ENCODE measurements around the gene RPS6KA5.
"Not testable (repeated sequence)": the region's sequence is repeated elsewhere in the genome, so short reads cannot be mapped to it uniquely, and the experiment has no call there.

RPS6KA5 gene

DNA sequence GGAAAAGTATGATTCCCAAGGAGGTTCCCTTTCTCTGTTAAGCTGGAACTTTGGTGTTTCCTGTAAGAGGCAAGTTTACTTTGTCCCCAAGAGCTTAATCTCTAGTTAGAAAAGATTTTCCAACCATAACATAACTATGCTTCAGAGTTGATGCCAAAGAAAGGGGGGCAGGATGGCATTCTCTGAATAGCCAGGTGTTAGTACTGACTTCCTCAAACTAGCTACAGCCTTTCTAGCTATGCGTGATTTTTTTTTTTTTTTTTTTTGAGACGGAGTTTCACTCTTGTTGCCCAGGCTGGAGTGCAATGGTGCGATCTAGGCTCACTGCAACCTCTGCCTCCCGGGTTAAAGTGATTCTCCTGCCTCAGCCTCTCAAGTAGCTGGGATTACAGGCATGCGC, 204.3 kb downstream of the RPS6KA5 start:
- DNase-seq: not testable (repeated sequence)

DNA sequence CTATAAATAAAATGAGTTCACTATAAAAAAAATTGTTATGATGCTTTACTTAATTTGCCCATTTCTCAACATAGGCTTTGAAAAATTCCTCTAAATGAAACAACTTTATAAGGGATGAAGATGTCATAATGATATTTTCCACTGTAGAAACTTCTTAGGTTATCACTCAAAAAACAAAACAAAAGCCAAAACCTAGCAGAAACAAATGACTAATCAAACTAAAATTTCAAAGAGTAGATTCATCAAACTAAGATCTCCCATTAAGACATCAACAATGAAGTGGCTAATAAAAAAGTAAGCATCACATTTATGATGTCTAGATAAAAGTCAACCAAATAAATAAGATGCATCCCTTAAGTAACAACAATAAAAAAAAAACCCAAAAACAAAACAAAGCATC, 207.3 kb downstream of the RPS6KA5 start:
- no peak for DNase-seq

DNA sequence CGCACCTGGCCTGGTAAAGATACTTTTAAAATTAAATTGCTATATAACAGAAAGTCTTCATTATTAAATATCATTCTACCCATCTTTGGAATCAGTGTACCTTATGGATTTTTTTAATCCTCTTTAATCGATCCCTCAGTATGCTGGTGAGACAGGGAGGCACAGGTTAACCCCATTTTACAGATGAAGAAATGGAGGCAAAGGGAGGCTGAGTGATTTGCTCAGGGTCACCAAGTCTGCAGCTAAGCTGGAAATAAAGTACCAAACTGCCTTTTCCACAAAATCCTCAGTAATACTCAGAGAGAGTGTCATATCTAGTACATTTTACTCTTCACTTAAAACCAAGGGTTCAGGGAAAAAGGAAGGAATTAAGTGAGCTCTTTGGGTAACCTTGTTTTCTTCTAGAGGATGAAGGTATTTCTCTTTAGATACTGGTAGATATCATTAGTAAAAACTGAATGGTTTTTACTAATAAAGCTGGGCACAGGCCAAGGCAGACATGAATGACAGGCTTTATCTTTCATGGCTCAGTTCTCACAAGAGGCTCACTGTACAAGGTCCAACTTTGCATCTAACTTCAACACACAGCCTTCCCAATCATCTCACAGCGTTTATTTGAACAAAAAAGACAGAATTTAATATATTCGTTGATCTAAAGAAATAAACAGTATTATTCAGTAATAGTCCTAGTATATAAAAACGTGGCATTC, 209.0 kb downstream of the RPS6KA5 start:
- DNase-seq: no peak

DNA sequence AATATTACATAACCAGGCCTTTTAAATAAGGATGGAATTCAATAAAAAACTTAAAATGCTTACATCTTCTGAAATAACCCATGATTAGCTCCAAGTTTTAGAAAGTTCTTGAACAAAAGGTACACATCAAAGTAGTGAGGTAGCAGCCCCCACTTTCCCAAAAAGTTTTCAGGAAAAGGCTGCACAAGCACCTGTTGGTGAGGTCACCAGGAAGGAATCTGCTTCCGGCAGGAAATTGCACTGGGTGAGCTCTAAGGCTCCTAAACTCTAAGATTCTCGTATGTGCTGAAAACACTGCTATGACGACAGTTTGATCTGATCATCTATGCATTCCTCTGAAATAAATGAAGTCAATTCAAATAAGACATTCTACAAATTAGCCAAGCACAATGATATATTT, 210.0 kb downstream of the RPS6KA5 start:
- no peak for DNase-seq

DNA sequence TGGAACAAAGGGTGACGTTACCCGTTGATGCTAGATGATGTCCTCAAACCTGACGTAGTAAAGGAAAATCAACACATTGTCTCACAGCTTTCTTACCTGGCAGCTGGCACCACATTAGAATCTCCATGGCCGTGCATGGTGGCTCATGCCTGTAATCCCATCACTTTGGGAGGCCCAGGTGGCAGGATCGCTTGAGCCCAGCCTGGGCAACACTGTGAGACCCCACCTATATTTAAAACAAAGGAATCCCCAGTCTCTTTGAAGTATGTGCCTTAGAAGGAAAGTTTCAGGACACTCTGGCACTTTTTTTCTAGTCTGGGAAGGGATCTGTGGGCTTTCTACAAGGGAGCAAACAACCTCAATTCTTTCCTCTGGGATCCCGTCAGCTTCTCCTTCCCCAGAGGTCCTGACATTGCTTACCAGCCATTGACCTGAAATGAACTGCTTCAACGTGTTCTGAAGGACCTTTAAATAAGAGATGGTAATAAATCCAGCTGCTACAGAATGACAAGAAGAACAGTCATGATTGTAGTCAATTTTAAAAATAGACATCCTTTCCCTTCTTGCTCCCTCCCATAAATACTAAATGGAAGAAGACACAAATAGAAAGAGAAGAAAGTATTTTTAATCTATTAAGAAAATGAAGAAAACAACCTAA, 210.5 kb downstream of the RPS6KA5 start:
- DNase-seq: no peak

DNA sequence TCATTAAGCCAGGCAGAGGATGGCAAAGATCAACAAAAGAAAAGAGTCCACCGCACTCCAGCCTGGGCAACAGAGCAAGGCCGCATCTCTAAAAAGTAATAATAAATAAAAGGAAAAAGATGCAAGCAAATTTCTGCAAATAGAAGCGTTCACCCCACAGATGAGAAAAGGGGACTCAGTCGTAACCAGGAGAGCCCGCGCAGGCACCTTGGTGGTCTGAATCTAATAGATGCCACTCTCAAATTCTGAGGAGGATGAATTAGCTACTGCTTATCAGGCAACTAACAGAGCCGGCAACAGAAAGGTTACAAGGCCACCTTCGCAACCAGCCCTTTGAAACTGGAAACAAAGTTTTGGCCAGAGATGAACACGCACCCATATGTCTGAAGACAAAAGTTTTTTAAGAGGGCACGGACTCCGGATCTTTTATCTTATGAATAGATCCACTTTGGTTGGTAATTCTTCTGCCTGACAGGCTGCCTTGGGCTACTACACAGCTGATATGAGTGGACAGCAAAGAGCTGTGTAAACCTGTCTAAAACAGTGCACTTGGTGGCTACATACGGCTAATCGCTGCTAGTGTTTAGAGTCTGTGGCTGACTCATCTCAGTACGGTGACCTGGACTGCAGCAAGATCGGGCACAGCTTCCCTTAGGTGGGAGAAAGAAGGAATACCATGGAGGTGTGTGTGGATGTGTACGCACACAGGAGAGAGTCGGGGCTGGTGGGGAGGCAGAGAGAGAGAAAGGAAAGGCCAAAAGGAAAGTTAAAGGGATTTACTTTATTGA, 211.3 kb downstream of the RPS6KA5 start:
- no peak for DNase-seq

DNA sequence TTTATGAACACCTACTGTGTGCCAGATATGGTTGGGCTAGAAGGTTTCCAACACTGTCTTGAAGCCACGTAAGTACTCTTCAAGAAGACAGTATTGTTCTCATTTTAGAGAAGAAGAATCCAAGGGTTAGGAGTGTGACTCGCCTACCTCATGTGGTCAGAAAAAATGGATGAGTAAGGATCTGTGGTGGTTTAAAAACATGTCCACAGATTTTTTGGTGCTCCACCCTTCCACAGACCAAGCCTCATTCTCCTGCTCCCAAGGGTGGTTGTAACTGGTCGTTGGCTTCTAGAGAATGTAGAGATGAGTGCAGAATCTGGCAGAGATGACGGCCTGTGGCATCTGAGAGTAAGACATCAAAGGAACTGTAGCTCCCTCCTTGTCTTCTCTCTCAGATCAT, 213.9 kb downstream of the RPS6KA5 start:
- no peak for DNase-seq

DNA sequence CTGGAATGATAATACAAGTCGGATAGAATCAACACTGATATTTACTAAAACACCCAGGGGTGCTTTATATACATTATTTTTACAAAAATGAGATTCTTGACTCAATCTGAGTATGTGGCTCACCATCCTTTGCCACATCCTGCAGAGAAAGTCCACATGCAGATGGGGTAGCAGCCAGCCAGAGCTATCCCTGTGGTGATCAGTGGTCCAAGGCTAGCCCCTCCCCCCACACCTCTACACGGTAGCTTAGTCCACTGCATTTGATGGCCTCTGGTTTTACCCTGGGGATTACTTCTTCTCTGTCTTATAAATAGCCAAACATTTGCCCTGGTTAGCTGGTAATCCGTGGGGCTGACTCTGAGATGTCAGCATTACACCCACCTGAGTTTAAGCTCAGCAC, 216.1 kb downstream of the RPS6KA5 start:
- no peak for DNase-seq

DNA sequence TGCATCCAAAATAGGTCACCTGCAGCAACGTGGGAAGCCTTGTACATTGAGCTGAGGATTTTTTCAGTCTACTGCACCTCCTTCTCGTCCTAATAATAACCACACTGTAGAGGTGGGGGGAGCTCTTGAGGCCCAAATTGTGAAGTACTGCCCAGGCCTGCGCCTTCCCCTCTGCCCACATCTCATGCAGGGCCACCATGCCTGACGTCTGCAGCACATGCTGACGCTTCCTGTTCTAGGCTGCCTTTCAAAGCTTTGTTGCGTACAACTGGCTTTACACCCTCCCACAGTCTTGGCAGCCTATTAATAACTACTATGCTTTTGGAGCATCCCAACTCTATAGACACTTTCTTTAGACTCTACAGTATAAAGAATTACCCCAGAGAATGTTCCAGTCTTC, 217.7 kb downstream of the RPS6KA5 start:
- DNase-seq: no peak

DNA sequence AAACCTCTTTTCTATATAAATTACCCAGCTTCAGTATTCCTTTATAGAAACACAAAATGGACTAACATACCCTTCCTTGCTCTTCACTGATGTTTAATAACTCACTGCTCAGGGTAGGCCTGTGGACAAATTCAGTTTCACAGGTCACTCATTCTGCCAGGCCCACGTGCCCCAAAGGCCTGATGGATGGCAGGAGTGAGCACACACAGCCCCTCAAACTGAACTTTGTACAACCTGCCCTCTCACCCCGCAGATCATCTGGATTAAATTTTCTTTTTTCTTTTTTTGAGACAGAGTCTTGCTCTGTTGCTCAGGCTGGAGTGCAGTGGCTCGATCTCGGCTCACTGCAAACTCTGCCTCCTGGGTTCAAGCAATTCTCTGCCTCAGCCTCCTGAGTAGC, 219.8 kb downstream of the RPS6KA5 start:
- not testable (repeated sequence) for DNase-seq

DNA sequence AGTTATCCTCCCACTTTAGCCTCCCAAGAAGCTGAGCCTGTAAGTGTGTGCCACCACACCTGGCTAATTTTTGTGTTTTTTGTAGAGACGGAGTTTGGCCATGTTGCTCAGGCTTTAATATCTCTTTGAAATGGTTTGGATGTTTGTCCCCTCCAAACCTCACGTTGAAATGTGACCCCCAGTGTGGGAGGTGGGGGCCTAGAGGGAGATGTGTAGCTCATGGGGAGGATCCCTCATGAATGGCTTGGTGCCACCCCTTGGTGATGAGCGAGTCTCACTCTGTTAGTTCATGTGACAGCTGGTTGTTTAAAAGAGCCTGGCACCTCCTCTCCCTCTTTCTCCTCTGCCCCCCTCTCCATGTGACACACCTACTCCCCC, 220.6 kb downstream of the RPS6KA5 start:
- no peak for DNase-seq

DNA sequence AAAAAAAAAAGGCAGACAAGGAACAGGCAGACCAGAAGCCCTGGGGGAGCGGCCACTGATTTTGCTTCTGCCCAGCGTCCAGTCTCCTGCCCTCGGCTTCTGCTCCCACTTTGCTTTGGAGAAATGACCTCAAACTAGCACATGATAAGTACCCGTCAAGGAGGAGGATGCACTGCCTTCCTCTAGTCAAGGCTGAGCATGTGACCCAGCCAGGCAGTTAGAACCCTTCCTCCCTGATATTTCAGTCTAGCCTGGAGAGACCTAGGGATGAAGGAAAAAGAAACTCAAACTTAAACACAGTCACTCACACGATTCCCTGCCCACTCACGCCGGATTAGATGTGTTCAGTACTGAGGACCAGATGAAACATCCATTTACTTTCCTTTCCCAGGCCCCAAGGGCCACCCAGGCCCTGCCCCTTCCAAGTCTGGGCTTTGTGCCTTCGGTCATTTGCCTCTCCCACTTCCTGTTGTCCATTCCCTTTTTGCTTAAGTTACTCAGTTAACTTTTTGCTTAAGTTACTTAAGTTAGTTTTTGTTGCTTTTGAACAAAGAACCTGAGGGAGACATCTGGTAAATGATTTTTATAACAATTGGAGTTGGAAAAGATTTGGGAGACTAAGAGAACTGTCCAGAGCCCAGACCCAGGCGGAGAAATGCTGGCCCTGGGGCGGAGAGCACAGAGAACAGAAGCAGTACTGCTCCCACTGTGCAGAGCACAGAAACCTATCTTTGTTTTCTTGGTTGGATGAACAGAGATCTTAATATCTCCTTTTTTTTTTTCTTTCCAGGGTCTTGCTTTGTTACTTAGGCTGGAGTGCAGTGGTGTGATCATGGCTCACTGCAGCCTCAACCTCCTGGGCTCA, 221.2 kb downstream of the RPS6KA5 start:
- no peak for DNase-seq

DNA sequence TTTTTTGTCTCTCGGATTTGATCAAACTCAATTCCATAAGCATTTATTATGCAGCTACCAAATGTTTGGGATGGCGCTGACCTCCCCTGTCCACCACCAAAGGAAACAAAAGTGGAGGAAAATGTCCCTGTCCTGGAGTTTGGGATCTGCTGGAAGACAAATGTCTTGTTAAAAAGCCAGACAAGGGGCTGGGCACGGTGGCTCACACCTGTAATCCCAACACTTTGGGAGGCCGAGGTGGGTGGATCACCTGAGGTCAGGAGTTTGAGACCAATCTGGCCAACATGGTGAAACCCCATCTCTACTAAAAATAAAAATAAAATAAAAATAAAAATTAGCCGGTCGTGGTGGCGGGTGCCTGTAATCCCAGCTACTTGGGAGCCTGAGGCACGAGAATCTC, 221.9 kb downstream of the RPS6KA5 start:
- not testable (repeated sequence) for DNase-seq

DNA sequence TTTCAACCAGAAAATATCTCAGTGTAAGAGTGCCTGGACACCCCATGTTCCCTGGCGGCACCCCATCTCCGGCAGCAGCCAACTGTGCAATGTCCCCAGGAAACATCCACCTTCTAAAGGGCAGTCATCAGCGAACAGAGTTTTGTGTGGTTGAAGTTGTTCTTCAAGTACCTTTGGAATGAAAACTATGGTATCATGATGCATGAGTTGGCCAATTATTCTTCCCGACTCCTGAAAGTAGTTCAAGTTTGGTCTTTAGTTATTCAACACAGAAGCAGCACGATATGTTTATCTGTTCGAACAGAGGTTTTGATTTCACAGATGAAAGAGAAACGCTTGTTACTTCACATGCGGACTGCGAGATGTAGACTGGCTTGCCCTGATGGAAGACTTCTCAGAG, 223.1 kb downstream of the RPS6KA5 start:
- DNase-seq: no peak

DNA sequence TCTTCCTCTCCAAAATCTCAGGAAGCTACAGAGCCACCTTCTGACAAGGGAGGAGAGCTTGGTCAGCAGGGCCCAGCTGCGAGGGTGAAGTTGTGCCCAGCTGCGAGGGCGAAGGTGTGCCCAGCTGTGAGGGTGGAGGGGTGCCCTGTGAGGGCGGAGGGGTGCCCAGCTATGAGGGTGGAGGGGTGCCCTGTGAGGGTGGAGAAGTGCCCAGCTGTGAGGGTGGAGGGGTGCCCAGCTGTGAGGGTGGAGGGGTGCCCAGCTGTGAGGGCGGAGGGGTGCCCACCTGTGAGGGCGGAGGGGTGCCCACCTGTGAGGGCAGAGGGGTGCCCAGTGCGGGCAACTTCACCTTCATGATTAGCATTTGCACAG, 223.8 kb downstream of the RPS6KA5 start:
- no peak for DNase-seq

DNA sequence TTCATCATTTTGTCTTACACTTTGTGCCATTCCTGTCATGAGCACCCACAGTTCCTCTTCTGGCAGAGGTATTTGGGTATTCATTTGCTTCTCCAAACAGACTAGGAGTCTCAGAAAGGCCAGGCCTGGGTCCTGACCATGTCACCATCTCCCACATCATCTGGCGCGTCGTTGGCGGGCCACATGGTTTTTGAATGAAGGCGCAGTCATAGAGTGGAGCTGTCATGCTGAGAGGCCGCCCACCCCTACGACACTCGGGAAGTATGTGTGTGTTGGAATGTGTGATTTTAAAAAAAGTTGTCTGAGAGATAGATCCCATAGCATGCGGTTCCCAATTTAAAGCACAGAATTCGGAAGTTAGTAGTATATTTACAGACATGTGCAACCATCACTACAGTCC, 228.6 kb downstream of the RPS6KA5 start:
- DNase-seq: no peak

DNA sequence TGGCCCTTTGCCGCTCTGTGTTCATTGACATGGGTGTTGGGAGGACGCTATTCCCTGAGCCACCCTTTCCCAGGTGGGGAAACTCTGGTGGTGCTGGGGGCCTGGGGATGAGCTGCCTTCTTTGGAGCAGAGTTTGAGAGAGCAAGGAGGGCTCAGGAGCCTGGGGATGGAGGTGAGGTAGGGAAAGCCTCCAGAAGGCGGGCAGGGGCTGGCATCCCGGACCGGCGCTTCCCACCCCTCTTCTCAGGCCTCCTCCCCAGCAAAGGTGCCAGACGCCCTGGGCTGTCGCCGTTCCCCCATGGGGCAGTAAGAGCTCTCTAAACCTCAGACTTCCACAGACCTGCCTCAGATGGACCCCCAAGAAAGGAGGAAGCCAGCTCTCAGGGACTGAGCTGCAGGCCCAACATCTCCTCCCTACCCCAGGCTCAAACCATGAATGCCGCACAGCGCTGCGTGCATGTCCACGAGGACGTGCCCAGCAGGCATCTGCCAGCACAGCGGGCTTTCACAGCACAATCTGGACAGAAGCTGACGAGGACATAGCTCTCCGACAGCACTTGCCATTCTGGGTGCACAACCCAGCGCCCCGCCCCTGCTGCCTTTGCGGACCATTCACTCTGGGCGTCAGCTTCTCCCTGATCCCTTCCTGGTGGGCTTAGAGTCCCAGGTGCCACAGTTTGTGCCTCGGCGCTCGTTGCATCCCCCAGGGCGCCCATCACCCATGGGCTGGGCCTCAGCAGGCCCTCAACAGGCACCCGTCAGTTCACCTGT, 229.3 kb downstream of the RPS6KA5 start:
- DNase-seq: no peak

DNA sequence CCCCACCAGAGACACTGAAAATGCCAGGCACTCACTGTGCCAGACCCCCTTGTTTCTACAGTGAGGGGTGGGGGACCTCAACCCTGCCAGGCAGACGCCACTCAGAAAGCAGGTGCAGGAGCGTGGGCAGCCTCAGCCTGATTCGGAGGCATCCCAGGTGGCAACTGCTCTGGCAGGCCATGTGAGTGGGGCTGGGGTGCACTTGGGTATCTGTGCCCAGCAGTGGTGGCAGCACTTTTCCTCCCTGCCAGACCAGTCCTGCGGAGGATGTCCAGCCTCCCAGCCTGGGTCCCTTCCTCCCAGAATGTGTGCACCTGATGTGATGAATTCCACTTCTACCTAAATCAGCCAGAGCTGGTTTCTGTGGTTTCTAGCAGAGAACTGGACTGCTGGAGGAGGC, 230.8 kb downstream of the RPS6KA5 start:
- no peak for DNase-seq

DNA sequence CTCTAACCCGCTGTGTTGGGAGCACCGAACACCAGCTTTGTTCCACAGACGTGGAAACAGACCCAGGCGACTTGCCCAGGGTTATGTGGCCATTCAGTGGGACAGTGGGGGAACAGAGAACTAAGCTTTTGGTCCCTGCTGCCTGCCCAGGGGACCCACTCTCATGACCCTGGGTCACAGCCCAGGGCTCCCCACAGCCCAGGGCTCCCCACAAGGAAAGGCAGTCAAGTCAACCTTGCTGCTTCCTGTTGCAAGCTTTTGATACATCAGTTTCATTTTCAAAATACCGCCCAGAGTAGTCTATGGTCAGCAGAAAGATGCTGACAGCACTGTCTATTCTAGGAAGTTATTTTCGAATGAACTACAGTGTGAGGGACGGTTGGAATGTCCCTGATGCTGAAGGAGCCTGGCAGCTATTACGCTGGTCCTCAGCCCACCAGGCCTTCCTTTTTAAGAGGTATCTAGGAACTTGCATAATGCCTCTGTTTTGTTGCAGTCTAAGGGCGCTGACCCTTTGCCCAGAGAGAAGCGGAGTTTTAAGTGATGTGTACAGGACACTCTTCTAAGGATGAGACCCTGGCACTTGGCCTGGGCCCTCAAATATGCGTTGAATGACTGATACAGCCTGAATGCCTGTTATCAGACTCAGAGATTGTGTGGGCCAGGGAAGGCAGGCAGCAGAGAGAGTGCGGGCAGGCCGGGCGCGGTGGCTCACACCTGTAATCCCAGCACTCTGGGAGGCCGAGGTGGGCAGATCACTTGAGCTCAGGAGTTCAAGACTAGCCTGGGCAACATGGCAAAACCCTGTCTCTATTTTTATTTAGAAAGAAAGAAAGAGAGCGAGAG, 231.6 kb downstream of the RPS6KA5 start:
- DNase-seq: peak; percentile 34

DNA sequence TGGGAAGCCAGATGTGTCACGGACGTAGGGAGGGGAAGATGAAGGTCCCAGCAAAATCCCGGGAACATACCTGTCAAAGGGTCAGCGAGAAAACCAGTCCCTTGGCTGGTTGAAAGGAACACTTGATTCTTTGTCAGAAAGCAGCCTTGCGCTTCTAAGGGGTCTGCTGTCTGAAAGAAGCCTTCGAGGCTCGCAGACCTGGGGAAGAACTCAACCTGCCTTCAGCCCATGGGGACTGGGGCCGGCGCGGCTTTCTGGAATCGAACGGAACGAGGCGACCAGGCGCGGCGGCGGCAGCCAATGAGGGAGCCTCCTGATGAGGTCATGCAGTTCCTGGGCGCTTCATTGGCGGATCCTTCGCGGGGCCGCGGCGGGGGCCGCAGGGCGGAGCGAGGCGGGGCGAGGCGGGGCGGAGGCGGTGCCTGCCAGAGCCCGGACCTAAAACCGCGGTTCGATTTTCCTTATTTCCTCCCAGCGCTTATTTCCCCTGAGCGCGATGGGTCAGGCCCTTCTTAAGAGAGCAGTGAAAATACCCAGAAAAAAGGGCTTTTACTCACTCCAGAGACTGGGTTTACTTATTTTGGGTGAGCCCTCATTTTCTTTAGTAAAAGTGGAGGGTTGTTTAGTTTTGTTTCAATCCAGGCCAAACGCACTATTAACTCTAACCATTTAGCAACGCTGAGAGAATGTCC, 232.4 kb downstream of the RPS6KA5 start:
- peak; percentile 90 for DNase-seq

DNA sequence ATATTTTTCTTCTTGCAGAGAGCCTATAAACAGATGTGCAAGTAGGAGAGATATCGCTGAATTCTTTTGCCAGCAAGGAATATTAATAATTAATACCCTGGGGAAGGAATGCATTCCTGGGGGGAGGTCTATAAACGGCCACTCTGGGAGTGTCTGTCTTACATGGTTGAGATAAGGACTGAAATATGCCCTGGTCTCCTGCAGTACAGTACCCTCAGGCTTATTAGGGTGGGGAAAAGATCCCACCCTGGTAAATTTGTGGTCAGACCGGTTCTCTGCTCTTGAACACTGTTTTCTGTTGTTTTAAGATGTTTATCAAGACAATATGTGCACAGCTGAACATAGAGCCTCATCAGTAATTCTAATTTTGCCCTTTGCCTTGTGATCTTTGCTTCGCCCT, 236.9 kb downstream of the RPS6KA5 start:
- not testable (repeated sequence) for DNase-seq

Measured in NK-92 treated with Interleukin-12 subunit alpha and Interleukin-12 subunit beta, amount 100 ng/mL, for 24 hours (cell line).